Kidney epithelial cell (primary cell): ENCODE measurements around the gene NXN. TPM values are rescaled to one million over a fixed set of nuclear protein-coding genes. Genes with fewer than 3 reads are reported as not detected.

Experiments used
- DNase-seq: peaks from one replicate; pipeline ENCODE4 v3.0.0-alpha.2; 2010; ENCODE audit warnings: low read depth
- H3K27me3 ChIP-seq: 2 replicates; pipeline ENCODE4 v1.6.0; 2011; ENCODE audit warnings: low read length; ENCODE audit not compliant: control insufficient read depth, insufficient read depth
- H3K36me3 ChIP-seq: 2 replicates; pipeline ENCODE4 v1.5.1; 2011; ENCODE audit warnings: low read length; ENCODE audit not compliant: control insufficient read depth, insufficient read depth
- H3K4me3 ChIP-seq: 2 replicates; pipeline ENCODE4 v1.5.1; 2011; ENCODE audit warnings: low read depth, mild to moderate bottlenecking, control low read depth, low read length
- total RNA-seq: library from RNA; depleted of rRNA; stranded (reverse); fragments of >200 nt; gene quantifications from 2 replicates; pipeline ENCODE4 v1.2.3, GENCODE V29; 2015
- TF ChIP-seq, protein P1 (sequence below): IDR thresholded peaks from 2 replicates; pipeline ENCODE4 v1.5.1; 2011; ENCODE audit warnings: mild to moderate bottlenecking, moderate library complexity, low read length, control low read depth, inconsistent platforms; ENCODE audit not compliant: insufficient read depth, poor library complexity, severe bottlenecking

NXN gene
- total RNA-seq, 1 donor from 2014 or later: 34.3 TPM

GRCh38 chr17:980406-981291 lies 1.1 kb upstream of the NXN start:
- TF ChIP-seq, protein P1, sequence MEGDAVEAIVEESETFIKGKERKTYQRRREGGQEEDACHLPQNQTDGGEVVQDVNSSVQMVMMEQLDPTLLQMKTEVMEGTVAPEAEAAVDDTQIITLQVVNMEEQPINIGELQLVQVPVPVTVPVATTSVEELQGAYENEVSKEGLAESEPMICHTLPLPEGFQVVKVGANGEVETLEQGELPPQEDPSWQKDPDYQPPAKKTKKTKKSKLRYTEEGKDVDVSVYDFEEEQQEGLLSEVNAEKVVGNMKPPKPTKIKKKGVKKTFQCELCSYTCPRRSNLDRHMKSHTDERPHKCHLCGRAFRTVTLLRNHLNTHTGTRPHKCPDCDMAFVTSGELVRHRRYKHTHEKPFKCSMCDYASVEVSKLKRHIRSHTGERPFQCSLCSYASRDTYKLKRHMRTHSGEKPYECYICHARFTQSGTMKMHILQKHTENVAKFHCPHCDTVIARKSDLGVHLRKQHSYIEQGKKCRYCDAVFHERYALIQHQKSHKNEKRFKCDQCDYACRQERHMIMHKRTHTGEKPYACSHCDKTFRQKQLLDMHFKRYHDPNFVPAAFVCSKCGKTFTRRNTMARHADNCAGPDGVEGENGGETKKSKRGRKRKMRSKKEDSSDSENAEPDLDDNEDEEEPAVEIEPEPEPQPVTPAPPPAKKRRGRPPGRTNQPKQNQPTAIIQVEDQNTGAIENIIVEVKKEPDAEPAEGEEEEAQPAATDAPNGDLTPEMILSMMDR: peak; percentile 63
- Histone ChIP-seq H3K27me3 (no peaks in the 10 kb centered on the region), H3K36me3 (no peaks in the 10 kb centered on the region), H3K4me3 (peak overlapping the region; percentile 47)
- DNase-seq: no peak

DNA sequence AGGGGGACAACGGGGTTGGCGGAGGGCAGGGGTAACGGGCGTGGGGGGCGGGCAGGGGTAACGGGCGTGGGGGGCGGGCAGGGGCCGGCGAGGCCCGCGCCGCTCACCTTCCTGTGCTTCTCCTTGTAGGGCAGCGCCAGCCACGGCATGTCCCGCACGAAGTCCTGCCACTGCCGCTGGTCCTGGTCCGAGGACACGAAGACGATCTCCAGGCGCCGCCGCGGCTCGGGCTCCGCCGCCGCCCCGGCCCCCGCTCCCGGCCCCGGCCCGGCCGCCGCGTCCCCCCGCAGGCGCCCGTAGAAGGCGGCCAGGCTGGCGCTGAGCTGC lies 401 bp downstream of the NXN start:
- H3K36me3 ChIP-seq: no peaks in the 10 kb centered on the region
- no peaks in the 10 kb centered on the region for H3K27me3 ChIP-seq
- peak overlapping the region; percentile 87 for H3K4me3 ChIP-seq
- no peak for DNase-seq
- TF ChIP-seq, protein P1: no peak

- TF ChIP-seq, protein P1: no peak
- no peaks in the 10 kb centered on the region for H3K27me3 ChIP-seq
- no peaks in the 10 kb centered on the region for H3K36me3 ChIP-seq
- peak overlapping the region; percentile 87 for H3K4me3 ChIP-seq
- DNase-seq: no peak
These were observed 1.2 kb downstream of the NXN start for GRCh38 chr17:978103-979093.

DNA sequence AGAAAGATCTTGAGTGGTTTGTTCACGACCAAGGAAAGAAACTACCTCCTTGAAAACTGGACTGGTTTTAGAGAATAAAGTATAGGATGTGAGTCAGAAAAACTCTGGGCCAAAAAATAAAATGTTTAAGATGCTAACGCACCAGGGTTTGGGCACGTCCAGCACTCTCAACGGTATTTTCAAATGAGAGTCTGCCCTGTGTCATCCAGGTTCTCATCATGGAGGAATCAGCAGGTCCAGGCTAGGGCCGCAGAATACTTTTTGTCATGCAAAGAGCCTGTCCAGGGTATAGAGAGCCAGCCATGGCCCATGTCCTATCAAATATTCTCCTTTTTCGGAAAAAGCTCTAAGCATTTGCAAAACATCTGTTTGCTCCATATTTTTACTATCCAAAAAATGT lies 2.4 kb downstream of the NXN start:
- TF ChIP-seq, protein P1: no peak
- Histone ChIP-seq H3K36me3 (no peaks in the 10 kb centered on the region), H3K27me3 (no peaks in the 10 kb centered on the region), H3K4me3 (no peak overlapping the region)
- no peak for DNase-seq

GRCh38 chr17:976312-976711 lies 3.3 kb downstream of the NXN start:
- DNase-seq: no peak
- Histone ChIP-seq H3K27me3 (no peaks in the 10 kb centered on the region), H3K36me3 (no peaks in the 10 kb centered on the region), H3K4me3 (no peak overlapping the region)
- TF ChIP-seq, protein P1: no peak
